ENCODE results near the gene RAB33B.

Gene RAB33B

DNA sequence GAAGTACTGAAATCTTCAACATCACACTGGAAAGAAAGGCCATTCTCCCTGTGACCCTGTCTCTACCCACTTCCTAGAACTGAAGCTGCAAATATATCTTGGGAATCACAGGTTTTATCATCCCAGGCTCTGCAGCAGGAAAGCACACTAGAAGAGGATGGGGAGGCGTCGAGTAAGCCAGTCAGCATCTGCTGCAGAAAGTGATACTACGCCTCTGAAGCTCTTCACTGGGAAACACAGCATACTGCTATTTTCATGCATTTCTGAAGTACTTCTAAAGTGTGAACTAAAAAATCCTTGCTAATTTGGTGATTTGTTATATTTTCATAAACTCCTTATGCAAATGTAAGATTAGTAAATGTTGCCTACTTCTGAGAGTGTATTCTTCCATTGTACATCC is 29.1 kb downstream of the RAB33B start:
- Histone ChIP-seq H3K4me3 (replicated peaks; ENCODE audit: insufficient read depth, low read length) (no peak overlapping the region), H3K27me3 (ENCODE audit: insufficient read depth, poor library complexity, severe bottlenecking) (no peaks in the 10 kb centered on the region), H3K27ac (replicated peaks) (no peak overlapping the region)
- no peak for DNase-seq (ENCODE audit: low read depth in 1 of 2, low spot score in 1 of 2)
- TF ChIP-seq SPI1 (IDR thresholded peaks at IDR 0.05; ENCODE audit: borderline replicate concordance, low read depth) (no peak), POLR2AphosphoS5 (IDR thresholded peaks at IDR 0.05; ENCODE audit: low read depth) (no peak), GABPA (IDR thresholded peaks at IDR 0.05; ENCODE audit: low read depth) (no peak)
- TF ChIP-seq, protein P1, sequence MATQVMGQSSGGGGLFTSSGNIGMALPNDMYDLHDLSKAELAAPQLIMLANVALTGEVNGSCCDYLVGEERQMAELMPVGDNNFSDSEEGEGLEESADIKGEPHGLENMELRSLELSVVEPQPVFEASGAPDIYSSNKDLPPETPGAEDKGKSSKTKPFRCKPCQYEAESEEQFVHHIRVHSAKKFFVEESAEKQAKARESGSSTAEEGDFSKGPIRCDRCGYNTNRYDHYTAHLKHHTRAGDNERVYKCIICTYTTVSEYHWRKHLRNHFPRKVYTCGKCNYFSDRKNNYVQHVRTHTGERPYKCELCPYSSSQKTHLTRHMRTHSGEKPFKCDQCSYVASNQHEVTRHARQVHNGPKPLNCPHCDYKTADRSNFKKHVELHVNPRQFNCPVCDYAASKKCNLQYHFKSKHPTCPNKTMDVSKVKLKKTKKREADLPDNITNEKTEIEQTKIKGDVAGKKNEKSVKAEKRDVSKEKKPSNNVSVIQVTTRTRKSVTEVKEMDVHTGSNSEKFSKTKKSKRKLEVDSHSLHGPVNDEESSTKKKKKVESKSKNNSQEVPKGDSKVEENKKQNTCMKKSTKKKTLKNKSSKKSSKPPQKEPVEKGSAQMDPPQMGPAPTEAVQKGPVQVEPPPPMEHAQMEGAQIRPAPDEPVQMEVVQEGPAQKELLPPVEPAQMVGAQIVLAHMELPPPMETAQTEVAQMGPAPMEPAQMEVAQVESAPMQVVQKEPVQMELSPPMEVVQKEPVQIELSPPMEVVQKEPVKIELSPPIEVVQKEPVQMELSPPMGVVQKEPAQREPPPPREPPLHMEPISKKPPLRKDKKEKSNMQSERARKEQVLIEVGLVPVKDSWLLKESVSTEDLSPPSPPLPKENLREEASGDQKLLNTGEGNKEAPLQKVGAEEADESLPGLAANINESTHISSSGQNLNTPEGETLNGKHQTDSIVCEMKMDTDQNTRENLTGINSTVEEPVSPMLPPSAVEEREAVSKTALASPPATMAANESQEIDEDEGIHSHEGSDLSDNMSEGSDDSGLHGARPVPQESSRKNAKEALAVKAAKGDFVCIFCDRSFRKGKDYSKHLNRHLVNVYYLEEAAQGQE (IDR thresholded peaks at IDR 0.05; ENCODE audit: insufficient replicate concordance, low read depth), result no peak
- TF ChIP-seq, protein P2, sequence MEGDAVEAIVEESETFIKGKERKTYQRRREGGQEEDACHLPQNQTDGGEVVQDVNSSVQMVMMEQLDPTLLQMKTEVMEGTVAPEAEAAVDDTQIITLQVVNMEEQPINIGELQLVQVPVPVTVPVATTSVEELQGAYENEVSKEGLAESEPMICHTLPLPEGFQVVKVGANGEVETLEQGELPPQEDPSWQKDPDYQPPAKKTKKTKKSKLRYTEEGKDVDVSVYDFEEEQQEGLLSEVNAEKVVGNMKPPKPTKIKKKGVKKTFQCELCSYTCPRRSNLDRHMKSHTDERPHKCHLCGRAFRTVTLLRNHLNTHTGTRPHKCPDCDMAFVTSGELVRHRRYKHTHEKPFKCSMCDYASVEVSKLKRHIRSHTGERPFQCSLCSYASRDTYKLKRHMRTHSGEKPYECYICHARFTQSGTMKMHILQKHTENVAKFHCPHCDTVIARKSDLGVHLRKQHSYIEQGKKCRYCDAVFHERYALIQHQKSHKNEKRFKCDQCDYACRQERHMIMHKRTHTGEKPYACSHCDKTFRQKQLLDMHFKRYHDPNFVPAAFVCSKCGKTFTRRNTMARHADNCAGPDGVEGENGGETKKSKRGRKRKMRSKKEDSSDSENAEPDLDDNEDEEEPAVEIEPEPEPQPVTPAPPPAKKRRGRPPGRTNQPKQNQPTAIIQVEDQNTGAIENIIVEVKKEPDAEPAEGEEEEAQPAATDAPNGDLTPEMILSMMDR (IDR thresholded peaks at IDR 0.05; ENCODE audit: insufficient read depth, low read length), result no peak

DNA sequence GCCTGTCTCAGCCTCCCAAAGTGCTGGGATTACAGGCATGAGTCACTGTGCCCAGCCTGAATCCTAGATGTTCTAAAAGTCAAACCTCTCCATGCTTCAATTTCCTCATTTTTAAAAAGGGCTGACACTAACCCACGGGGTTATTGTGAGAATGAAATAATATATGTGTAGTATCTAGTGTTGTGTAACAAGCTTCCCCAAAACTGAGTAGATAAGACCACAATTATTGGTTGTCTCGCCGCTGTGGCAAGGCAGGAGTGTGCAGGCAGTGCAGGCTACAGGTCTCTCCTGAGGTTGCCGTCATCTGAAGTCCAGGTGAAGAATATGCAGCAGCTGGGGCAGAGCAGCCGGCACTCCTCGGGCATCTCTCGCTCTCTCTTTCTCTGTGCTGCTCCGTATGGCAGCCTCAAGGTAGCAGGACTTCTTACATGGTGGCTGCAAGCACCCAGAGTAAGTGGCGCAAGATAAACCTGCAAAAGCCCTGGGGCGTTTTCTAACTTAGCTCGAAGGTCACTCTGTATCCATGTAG is 30.9 kb downstream of the RAB33B start:
- no peaks in the 10 kb centered on the region for H3K27me3 ChIP-seq (ENCODE audit: insufficient read depth, poor library complexity, severe bottlenecking)
- H3K27ac ChIP-seq (replicated peaks), result no peak overlapping the region
- H3K4me3 ChIP-seq (replicated peaks; ENCODE audit: insufficient read depth, low read length), result no peak overlapping the region
- peak in 1 of 2 experiments; percentile 66 for DNase-seq (ENCODE audit: low read depth in 1 of 2, low spot score in 1 of 2)
- TF ChIP-seq, protein P1 (IDR thresholded peaks at IDR 0.05; ENCODE audit: insufficient replicate concordance, low read depth), result no peak
- TF ChIP-seq POLR2AphosphoS5 (IDR thresholded peaks at IDR 0.05; ENCODE audit: low read depth) (no peak), SPI1 (IDR thresholded peaks at IDR 0.05; ENCODE audit: borderline replicate concordance, low read depth) (peak; percentile 12; the same call in 1 of the 2 replicates)

DNA sequence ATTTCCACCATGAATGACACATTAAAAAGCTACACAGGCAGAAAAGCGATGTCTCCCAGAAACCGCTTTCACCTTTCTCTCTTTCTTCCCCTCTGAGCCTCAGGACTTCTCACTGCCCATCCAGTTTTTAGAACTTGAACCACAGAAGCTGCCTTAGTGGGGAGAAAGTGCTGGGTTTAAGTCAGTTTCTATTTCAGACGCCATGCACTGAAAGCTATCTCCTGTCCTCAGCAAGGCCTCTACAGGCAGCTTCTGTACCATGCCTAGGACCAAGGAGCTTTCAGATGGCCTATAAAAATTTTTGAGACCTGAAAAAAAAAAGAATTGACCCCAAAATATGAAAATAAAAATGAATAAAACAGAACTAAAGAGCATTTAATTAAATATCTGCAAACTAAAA is 34.5 kb downstream of the RAB33B start:
- TF ChIP-seq, protein P1 (IDR thresholded peaks at IDR 0.05; ENCODE audit: insufficient replicate concordance, low read depth), result no peak
- TF ChIP-seq GABPA (IDR thresholded peaks at IDR 0.05; ENCODE audit: low read depth), result no peak
- TF ChIP-seq, protein P2 (IDR thresholded peaks at IDR 0.05; ENCODE audit: insufficient read depth, low read length), result no peak
- TF ChIP-seq SPI1 (IDR thresholded peaks at IDR 0.05; ENCODE audit: borderline replicate concordance, low read depth), result no peak
- Histone ChIP-seq H3K4me3 (replicated peaks; ENCODE audit: insufficient read depth, low read length) (no peak overlapping the region), H3K27me3 (ENCODE audit: insufficient read depth, poor library complexity, severe bottlenecking) (no peaks in the 10 kb centered on the region), H3K27ac (replicated peaks) (no peak overlapping the region)
- DNase-seq (ENCODE audit: low read depth in 1 of 2, low spot score in 1 of 2), result no peak
